Esophagus (tissue), 2 donors: Measurements from ENCODE around the gene MYO16. TPM values are rescaled to one million over a fixed set of nuclear protein-coding genes. Genes with fewer than 3 reads are reported as not detected.

Source experiments
- H3K27ac ChIP-seq, 2 donors: one replicate each; pipeline ENCODE4 v1.5.1; 2013; ENCODE audit warnings: low read depth in 2 of 2, mild to moderate bottlenecking in 2 of 2, inconsistent platforms in 1 of 2, low read length in 1 of 2, moderate library complexity in 1 of 2
- H3K27me3 ChIP-seq, 2 donors: one replicate each; pipeline ENCODE4 v1.6.1; 2013; ENCODE audit warnings: low read length in 2 of 2, control low read depth in 1 of 2, mild to moderate bottlenecking in 1 of 2; ENCODE audit not compliant: insufficient read depth in 2 of 2, control insufficient read depth in 1 of 2
- H3K36me3 ChIP-seq, 2 donors: one replicate each; pipeline ENCODE4 v1.6.1; 2013; ENCODE audit warnings: low read length in 1 of 2; ENCODE audit not compliant: control insufficient read depth in 2 of 2, insufficient read depth in 2 of 2
- H3K4me1 ChIP-seq, 2 donors: one replicate each; pipeline ENCODE4 v1.6.1; 2013; ENCODE audit warnings: low read length in 1 of 2; ENCODE audit not compliant: control insufficient read depth in 2 of 2, insufficient read depth in 2 of 2
- H3K4me3 ChIP-seq, 2 donors: one replicate each; pipeline ENCODE4 v1.5.1; 2013; ENCODE audit warnings: low read length in 2 of 2, mild to moderate bottlenecking in 2 of 2, low read depth in 1 of 2, moderate library complexity in 1 of 2
- H3K9me3 ChIP-seq, 2 donors: one replicate each; pipeline ENCODE4 v1.6.1; 2013; ENCODE audit warnings: mild to moderate bottlenecking in 2 of 2, low read depth in 1 of 2, low read length in 1 of 2, moderate library complexity in 1 of 2; ENCODE audit not compliant: control insufficient read depth in 2 of 2, insufficient read depth in 1 of 2
- WGBS, 2 donors: extraction: QIAGEN DNeasy Blood & Tissue Kit; methylation state at CpG; one replicate each; pipeline ENCODE4 v1.1.7; 2013; 5-methylcytosine and 5-hydroxymethylcytosine counted together
- polyA plus RNA-seq, 2 donors: library from polyadenylated mRNA; stranded (reverse); fragments of 200-250 nt; gene quantifications; one replicate each; pipeline ENCODE4 v1.2.3, GENCODE V29; 2013
- donor health status: healthy with polysubstance abuse.
- donor health status: Bipolar disorder and iron deficiency.

Gene MYO16
- polyA plus RNA-seq, 2 donors: 0.06 to 0.18 TPM

DNA sequence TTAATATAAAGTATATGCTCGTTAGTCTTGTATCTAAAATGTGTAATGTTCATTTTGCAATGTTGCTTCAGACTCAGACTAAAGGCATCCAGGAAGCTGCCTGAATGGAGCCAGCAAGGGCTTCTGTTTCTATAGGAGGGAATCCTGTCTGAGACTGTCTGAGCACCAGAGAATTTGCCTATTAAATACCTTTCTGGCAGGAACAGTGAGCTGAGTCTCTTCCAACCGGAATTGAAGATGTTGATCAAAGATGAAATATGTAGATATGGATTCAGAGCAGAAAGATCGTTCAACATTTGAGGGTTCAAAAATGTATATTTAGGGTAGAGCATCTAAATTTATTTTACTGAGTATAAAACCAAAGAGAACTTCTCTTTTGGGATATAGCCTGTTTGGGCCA is 20.9 kb downstream of the MYO16 start:
- no peak overlapping the region for H3K4me3 ChIP-seq
- 71 to 81% methylated on average over 3 of the region's 3 CpGs for WGBS, 2 donors
- no peak overlapping the region for H3K27ac ChIP-seq
- H3K4me1 ChIP-seq: no peaks in the 10 kb centered on the region
- H3K36me3 ChIP-seq: no peaks in the 10 kb centered on the region
- H3K27me3 ChIP-seq: no peaks in the 10 kb centered on the region
- H3K9me3 ChIP-seq: peaks cover 0 to 3% of the 10 kb centered on the region in 2 donors

GRCh38 chr13:108656742-108657141 is 27.3 kb downstream of the MYO16 start:
- Histone ChIP-seq H3K36me3 (no peaks in the 10 kb centered on the region), H3K4me3 (no peak overlapping the region), H3K27ac (no peak overlapping the region), H3K27me3 (no peaks in the 10 kb centered on the region), H3K4me1 (no peaks in the 10 kb centered on the region), H3K9me3 (no peaks in the 10 kb centered on the region)
- WGBS, 2 donors: 83 to 85% methylated on average over 4 of the region's 4 CpGs

DNA sequence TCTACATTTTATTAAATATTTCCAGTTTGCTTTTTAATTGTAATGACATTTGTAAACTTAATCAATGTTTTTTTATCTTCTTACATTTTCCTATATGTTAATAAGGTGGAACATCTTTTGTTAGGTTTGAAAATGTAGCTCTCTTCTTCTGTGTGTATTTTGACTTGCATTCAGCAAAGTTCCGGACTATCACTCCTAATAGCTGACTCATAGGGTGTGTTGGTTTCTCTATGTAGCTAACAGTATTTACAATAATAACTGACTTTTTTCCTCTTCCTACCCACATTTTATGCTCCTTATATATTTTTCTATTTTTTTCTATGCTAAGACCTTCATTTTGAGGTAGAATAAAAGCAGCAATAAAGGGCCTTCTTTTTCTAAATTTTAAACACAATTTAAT is 28.1 kb downstream of the MYO16 start:
- no peaks in the 10 kb centered on the region for H3K36me3 ChIP-seq
- H3K27ac ChIP-seq: no peak overlapping the region
- no peak overlapping the region for H3K4me3 ChIP-seq
- peaks cover 0 to 1% of the 10 kb centered on the region in 2 donors for H3K9me3 ChIP-seq
- H3K4me1 ChIP-seq: no peaks in the 10 kb centered on the region
- WGBS, 2 donors: 63 to 82% methylated on average over 1 of the region's 1 CpG
- H3K27me3 ChIP-seq: no peaks in the 10 kb centered on the region

DNA sequence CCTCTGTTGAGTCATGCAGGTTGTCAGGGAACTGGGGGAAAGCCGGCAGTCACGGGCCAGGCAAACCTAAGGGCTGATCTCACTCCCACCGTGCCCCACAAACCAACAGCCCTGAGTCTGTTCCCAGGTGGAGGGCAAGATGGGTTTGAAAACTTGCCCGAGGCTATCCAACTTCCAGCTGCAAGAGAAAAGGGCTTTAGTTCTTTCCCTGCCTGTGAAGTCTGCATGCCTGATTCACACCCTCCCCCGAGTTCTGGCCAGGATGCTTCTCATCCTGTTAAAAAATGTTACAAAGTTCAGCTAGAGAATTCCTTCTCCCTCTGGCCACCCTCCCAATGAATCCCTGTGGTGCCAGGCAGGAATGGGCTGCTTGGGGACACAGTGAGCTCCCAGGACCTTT is 33.1 kb downstream of the MYO16 start:
- Histone ChIP-seq H3K4me1 (no peaks in the 10 kb centered on the region), H3K4me3 (no peak overlapping the region), H3K9me3 (peaks cover 0 to 4% of the 10 kb centered on the region in 2 donors), H3K27me3 (no peaks in the 10 kb centered on the region), H3K27ac (no peak overlapping the region), H3K36me3 (no peaks in the 10 kb centered on the region)
- WGBS, 2 donors: 76 to 79% methylated on average over 5 of the region's 5 CpGs

- no peak overlapping the region for H3K4me3 ChIP-seq
- no peaks in the 10 kb centered on the region for H3K27me3 ChIP-seq
- no peaks in the 10 kb centered on the region for H3K4me1 ChIP-seq
- WGBS, 2 donors: 50 to 62% methylated on average over 3 of the region's 3 CpGs
- no peak overlapping the region for H3K27ac ChIP-seq
- peaks cover 4% of the 10 kb centered on the region in 2 donors for H3K9me3 ChIP-seq
- H3K36me3 ChIP-seq: no peaks in the 10 kb centered on the region
Observed at GRCh38 chr13:108663710-108664109, 34.3 kb downstream of the MYO16 start.

- Histone ChIP-seq H3K4me3 (no peak overlapping the region), H3K4me1 (no peaks in the 10 kb centered on the region), H3K27ac (no peak overlapping the region), H3K27me3 (no peaks in the 10 kb centered on the region), H3K9me3 (peaks cover 4 to 6% of the 10 kb centered on the region in 2 donors), H3K36me3 (no peaks in the 10 kb centered on the region)
- WGBS, 2 donors: 79 to 90% methylated on average over 1 of the region's 1 CpG
Observed at GRCh38 chr13:108667205-108667604, 37.8 kb downstream of the MYO16 start.

DNA sequence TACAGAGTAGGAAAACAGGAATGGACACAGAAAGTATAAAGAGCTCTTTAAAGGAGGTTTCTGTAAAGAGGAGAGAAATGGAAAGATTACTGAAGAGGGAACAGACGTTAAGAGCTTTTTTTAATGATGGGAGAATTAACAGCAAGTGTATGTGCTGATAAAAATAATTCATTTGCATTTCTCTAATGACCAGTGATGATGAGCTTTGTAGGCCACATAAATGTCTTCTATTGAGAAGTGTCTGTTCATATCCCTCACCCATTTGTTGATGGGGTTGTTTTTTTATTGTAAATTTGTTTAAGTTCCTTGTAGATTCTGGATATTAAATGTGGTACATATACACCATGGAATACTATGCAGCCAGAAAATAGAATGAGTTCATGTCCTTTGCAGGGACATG is 40.0 kb downstream of the MYO16 start:
- Histone ChIP-seq H3K9me3 (peaks cover 0 to 6% of the 10 kb centered on the region in 2 donors), H3K27me3 (no peaks in the 10 kb centered on the region), H3K4me3 (no peak overlapping the region), H3K27ac (no peak overlapping the region), H3K4me1 (no peaks in the 10 kb centered on the region), H3K36me3 (no peaks in the 10 kb centered on the region)
- 58 to 60% methylated on average over 1 of the region's 1 CpG for WGBS, 2 donors

DNA sequence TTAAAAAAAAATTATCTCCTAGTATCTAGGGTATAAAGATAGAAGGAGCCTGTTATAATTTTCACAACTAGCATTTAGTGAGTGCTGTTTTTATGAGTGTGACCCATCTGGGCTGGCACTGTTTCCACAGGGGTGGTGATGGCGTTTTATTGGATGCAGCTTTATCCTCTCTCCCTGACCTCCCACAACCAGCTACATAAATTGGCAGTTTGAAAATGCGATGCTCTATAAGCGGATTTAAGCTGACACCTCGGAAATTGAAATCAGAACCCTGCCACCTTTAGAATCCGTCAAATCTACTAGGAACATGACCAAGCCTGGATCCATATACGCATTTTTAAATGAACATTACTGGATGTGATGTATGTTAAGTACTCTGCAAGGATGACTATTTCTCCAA is 44.9 kb downstream of the MYO16 start:
- Histone ChIP-seq H3K27me3 (no peaks in the 10 kb centered on the region), H3K4me1 (no peaks in the 10 kb centered on the region), H3K4me3 (no peak overlapping the region), H3K27ac (no peak overlapping the region), H3K9me3 (no peaks in the 10 kb centered on the region), H3K36me3 (no peaks in the 10 kb centered on the region)
- 85 to 87% methylated on average over 6 of the region's 6 CpGs for WGBS, 2 donors

DNA sequence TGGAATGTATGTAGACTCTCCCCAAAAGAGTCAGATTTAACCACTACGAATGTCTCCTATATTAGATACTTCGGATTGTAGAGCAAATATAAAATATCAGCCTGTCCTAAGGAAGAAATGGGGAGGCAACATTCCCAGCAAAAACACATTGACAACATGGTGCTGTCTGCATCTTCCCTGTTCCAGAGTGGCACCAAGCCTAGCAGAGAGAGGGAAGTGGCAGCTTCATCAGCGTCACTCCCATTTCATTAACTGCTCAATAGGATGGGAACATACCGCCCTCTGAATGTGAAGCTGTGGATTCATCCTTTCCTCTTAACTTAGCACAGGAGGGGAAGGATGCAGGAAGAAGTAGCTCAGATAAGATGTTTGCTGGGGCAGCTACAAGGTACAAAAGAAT is 45.4 kb downstream of the MYO16 start:
- Histone ChIP-seq H3K4me1 (no peaks in the 10 kb centered on the region), H3K4me3 (no peak overlapping the region), H3K9me3 (peaks cover 0 to 1% of the 10 kb centered on the region in 2 donors), H3K36me3 (no peaks in the 10 kb centered on the region), H3K27ac (no peak overlapping the region), H3K27me3 (no peaks in the 10 kb centered on the region)
- WGBS, 2 donors: 83 to 88% methylated on average over 4 of the region's 4 CpGs

GRCh38 chr13:108676620-108677019 is 47.2 kb downstream of the MYO16 start:
- H3K36me3 ChIP-seq: no peaks in the 10 kb centered on the region
- H3K9me3 ChIP-seq: peaks cover 0 to 3% of the 10 kb centered on the region in 2 donors
- H3K4me1 ChIP-seq: no peaks in the 10 kb centered on the region
- H3K4me3 ChIP-seq: no peak overlapping the region
- H3K27ac ChIP-seq: no peak overlapping the region
- no peaks in the 10 kb centered on the region for H3K27me3 ChIP-seq
- WGBS, 2 donors: 65 to 66% methylated on average over 8 of the region's 8 CpGs
